Measurements from ENCODE around the gene NR5A1. TPM values are rescaled to one million over a fixed set of nuclear protein-coding genes. Genes with fewer than 3 reads are reported as not detected.

The NR5A1 gene
- total and polyA plus RNA-seq, 7 donors = 0.03 to 0.60 TPM; not detected in 5

DNA sequence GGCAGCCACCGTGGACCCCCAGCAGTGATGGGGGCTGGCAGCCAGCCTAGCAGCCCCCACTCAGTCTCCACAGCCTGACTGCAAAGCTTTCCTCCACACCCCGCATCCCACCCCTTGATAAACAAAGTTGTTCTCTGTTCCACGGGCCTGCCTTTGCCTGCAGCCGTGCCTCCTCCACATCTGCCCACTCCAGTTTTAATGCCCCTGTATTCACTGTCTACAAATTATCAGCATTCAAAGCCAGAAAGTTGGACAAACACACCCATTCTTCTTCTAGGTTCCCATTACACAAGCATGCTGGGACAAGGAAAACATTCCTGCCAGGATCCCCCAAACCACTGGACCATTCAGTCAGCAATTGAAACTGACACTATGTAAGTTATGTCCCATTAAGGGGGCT lies 23.0 kb upstream of the NR5A1 start:
- Histone ChIP-seq H3K9me3 (no peaks in the 10 kb centered on the region), H3K4me3 (no peak overlapping the region), H3K27me3 (no peaks in the 10 kb centered on the region), H3K27ac (no peak overlapping the region), H3K4me1 (no peaks in the 10 kb centered on the region), H3K36me3 (peaks cover 0 to 8% (median 0%) of the 10 kb centered on the region in 4 donors)
- no peak for DNase-seq
- no peak for TF ChIP-seq POLR2A (IDR thresholded peaks at IDR 0.05)
- no peak for TF ChIP-seq POLR2AphosphoS5 (IDR thresholded peaks at IDR 0.05)
- no peak for TF ChIP-seq CTCF (IDR thresholded peaks at IDR 0.05)
- no peak for TF ChIP-seq EP300 (IDR thresholded peaks at IDR 0.05)
- WGBS, 2 donors = 84 to 88% methylated on average over 4 of the region's 4 CpGs
- intact Hi-C loops (cut with DNase I) = loop anchor here (10.0 kb wide), 2 partner anchors 105 to 405 kb away; no protein-coding TSS in a partner anchor

- no peak for TF ChIP-seq POLR2AphosphoS5 (IDR thresholded peaks at IDR 0.05)
- TF ChIP-seq EP300 (IDR thresholded peaks at IDR 0.05) = no peak
- no peak for TF ChIP-seq CTCF (IDR thresholded peaks at IDR 0.05)
- no peak for TF ChIP-seq POLR2A (IDR thresholded peaks at IDR 0.05)
- DNase-seq = no peak
- no peaks in the 10 kb centered on the region for H3K4me1 ChIP-seq
- no peaks in the 10 kb centered on the region for H3K9me3 ChIP-seq
- H3K4me3 ChIP-seq = no peak overlapping the region
- H3K27ac ChIP-seq = no peak overlapping the region
- intact Hi-C loops (cut with DNase I) = no loop called here
- no peaks in the 10 kb centered on the region for H3K27me3 ChIP-seq
- 74 to 81% methylated on average over 3 of the region's 3 CpGs for WGBS, 2 donors
- H3K36me3 ChIP-seq = peaks cover 0 to 8% (median 0%) of the 10 kb centered on the region in 4 donors
Measured at GRCh38 chr9:124527781-124528180, 20.6 kb upstream of the NR5A1 start.

- Histone ChIP-seq H3K4me3 (no peak overlapping the region), H3K4me1 (no peaks in the 10 kb centered on the region), H3K36me3 (peaks cover 0 to 8% (median 0%) of the 10 kb centered on the region in 4 donors), H3K9me3 (no peaks in the 10 kb centered on the region), H3K27me3 (no peaks in the 10 kb centered on the region), H3K27ac (no peak overlapping the region)
- DNase-seq = no peak
- intact Hi-C loops (cut with DNase I) = no loop called here
- WGBS, 2 donors = 92 to 95% methylated on average over 2 of the region's 2 CpGs
- TF ChIP-seq POLR2A (IDR thresholded peaks at IDR 0.05) = no peak
- no peak for TF ChIP-seq CTCF (IDR thresholded peaks at IDR 0.05)
- no peak for TF ChIP-seq EP300 (IDR thresholded peaks at IDR 0.05)
- TF ChIP-seq POLR2AphosphoS5 (IDR thresholded peaks at IDR 0.05) = no peak
Measured at GRCh38 chr9:124526174-124526573, 19.0 kb upstream of the NR5A1 start.

DNA sequence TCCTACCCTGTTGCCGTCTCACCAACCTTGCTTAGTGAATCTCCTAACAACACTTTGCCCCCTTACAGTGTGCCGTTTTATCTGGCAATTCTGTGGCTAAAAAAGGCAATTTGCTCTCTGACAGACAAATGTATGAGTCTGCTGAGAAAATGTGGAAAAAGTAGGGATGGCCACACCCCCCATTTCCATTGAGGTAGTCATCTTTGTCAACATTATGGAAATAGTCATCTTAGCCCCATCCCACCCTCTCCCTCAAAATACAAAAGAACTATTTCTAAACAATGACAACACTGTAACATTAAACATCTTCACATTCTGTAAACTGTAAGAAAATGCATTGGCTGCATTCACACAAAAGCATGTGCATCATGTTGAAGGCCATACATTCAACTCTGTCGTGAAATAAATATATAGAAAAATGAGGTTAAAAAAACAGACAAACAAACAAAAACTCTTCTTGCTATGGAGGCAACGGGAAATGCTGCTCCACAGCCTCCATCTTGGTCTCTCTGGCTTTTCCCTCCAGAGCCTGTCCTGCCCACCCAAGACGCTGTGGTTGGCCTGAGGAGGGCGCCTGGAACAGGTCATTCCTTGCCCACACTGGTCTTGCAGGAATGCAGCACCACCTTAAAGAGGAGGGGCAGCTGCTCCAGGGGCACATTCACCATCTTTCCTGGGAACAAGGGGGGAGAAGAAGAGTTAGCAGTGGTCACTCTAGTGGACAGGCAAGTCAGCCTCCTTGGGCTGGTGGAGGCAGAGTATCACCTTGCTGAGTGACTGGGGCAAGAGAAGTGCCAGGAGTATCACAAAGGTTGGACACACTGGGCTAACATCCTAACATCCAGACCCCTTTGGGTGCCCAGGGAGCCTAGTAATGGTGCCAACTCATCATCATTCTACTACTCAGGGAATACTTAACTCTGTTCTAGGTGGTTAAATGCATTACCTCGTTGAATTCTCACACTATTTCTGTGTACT lies 15.2 kb upstream of the NR5A1 start:
- Histone ChIP-seq H3K27ac (no peak overlapping the region), H3K4me3 (no peak overlapping the region), H3K27me3 (no peaks in the 10 kb centered on the region), H3K36me3 (peaks cover 0 to 8% (median 0%) of the 10 kb centered on the region in 4 donors), H3K9me3 (no peaks in the 10 kb centered on the region), H3K4me1 (no peaks in the 10 kb centered on the region)
- peak; percentile 18 for DNase-seq
- TF ChIP-seq CTCF (IDR thresholded peaks at IDR 0.05) = no peak
- no peak for TF ChIP-seq EP300 (IDR thresholded peaks at IDR 0.05)
- no peak for TF ChIP-seq POLR2AphosphoS5 (IDR thresholded peaks at IDR 0.05)
- TF ChIP-seq POLR2A (IDR thresholded peaks at IDR 0.05) = no peak
- intact Hi-C loops (cut with DNase I) = no loop called here
- WGBS, 2 donors = 86 to 87% methylated on average over 7 of the region's 7 CpGs

All from sigmoid colon (tissue), 7 donors.